HG03558 (cell line): ENCODE measurements around the gene KCNK10.
"Not testable (repeated sequence)": the region's sequence is repeated elsewhere in the genome, so short reads cannot be mapped to it uniquely, and the experiment has no call there.

Source experiments
- ATAC-seq: cut with Tn5 transposase; IDR thresholded peaks from one replicate; pipeline ENCODE4 v1.9.1; 2021; ENCODE audit warnings: moderate number of reproducible peaks; ENCODE audit not compliant: unreplicated experiment; ENCODE audit errors: extremely low read depth

The KCNK10 gene

DNA sequence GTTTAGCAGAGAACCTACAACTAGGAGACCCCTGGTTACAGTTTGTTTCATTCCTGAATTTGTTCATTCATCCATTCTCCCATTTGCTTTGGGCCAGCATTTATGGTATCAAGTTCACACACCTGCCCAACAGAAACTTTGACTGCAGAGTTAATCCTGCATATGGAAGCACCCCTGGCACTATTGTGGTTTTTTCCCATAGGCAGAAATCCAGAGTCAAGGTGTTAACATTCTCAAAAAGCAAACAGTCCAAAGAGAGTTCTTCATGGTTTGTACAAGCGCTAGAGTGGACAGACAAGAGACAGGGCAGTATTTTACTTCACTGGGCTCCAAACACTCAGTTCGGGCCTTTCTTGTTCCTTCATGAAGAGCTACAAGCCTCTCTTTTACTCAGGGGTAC, 51.9 kb downstream of the KCNK10 start:
- no peak for ATAC-seq

DNA sequence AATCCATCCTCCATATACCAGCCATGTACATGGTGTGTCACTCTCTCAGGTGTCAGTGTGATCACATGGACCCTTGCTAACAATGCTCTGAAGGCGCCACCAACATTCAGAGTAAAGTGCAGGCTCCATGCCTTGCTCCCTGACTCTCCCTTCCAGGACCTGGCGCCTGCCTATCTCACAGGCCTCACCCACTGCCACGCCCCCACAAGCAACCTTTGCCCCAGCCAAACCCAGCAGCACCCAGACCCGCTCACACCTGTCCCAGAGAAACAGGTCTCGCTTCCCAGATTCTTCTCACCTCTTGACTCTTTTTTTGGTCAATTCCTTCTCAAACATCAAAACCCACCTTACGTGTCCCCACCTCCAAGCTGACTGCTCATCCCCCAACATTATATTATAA, 52.3 kb downstream of the KCNK10 start:
- ATAC-seq, result no peak

DNA sequence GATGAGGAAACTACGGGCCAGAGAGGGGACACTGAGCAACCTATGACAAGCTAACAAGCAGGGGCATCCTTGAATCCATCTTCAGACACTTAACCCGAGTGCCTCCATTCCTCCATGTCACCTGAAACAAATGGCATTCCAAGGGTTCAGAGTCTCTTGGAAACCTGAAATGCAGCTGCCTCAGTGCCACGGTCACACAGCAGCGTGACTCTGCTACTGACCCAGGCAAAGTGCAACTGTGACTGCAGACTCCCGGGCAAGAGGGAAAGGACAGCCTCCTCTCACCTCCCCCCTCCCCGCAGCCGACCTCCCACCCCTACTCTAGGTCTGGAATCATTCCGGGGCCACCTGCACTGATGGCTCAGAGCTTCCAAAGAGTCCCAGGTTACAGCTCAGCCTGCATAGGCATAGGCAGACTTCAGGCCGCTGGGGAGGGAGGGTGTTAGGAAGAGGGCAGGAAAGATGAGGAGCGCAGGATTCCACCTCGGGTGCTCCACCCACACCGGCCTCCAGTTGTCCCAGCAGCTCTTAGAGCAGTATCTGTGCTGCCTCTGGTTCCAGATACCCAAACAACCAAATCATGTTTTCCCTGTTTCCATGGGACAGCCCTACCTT, 53.2 kb downstream of the KCNK10 start:
- no peak for ATAC-seq

DNA sequence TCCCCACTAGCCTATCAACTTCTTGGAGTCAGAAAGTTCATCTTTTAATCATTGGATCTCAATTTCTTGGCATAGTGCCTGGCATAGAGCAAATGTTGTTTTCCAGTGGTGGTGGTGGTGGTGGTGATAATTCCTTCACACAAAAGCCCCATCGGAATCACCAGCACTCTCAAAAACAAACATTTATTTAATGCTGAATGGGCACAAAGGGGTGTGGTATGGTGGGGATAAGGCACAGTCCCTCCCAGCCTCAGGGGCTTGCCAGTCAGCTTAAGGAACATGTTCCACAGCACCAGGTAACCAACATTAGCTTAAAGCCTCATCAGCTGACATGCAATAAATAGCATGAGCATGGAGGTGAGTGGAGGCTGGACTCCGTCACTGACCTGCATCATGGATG, 56.6 kb downstream of the KCNK10 start:
- no peak for ATAC-seq

DNA sequence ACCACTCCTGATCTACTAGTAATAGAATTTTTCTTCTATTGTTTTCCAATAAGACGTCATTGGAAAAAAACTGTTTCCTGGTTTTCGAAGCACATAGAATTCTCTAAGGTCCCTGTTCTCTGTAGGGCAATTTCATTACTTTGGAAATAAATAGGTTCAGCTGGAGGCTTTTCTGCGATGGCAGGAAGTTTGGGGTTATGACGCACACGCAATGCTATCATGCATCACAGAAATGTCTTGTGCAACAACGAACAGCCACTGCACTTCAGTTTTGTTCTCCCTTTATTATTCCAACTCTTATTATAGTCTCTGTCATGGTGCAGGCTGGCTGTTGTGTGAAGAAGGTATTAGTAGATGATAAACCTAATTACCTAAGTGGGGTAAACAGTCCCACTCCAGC, 59.0 kb downstream of the KCNK10 start:
- no peak for ATAC-seq

DNA sequence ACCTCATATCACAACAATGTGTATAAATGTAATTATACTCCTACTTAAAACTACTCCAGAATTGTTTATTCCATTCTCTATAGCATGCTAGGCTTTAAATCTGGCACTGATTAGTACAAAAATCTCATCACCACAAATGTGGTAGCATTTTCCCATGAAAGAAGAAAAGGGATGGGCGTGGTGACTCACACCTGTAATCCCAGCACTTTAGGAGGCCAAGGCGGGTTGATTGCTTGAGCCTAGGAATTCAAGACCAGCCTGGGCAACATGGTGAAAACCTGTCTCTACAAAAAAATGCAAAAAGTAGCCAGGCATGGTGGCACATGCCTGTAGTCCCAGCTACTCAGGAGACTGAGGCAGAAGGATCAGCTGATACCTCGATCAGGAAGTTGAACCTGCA, 61.8 kb downstream of the KCNK10 start:
- ATAC-seq, result not testable (repeated sequence)

DNA sequence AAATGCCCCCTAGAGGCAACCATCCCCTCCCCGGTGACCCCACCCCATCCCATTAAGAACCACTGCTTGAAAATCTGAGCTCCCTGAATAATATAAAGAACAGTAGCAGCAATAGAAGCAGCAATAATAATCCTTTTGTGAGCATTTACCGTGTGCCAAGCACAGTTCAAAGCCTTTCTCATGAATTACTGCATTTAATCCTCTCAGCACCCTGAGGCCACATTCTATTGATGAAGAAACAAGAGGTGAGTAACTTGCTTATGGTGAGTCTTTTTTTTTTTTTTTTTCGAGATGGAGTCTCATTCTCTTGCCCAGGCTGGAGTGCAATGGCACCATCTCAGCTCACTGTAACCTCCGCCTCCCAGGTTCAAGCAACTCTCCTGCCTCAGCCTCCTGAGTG, 65.0 kb downstream of the KCNK10 start:
- ATAC-seq, result no peak

DNA sequence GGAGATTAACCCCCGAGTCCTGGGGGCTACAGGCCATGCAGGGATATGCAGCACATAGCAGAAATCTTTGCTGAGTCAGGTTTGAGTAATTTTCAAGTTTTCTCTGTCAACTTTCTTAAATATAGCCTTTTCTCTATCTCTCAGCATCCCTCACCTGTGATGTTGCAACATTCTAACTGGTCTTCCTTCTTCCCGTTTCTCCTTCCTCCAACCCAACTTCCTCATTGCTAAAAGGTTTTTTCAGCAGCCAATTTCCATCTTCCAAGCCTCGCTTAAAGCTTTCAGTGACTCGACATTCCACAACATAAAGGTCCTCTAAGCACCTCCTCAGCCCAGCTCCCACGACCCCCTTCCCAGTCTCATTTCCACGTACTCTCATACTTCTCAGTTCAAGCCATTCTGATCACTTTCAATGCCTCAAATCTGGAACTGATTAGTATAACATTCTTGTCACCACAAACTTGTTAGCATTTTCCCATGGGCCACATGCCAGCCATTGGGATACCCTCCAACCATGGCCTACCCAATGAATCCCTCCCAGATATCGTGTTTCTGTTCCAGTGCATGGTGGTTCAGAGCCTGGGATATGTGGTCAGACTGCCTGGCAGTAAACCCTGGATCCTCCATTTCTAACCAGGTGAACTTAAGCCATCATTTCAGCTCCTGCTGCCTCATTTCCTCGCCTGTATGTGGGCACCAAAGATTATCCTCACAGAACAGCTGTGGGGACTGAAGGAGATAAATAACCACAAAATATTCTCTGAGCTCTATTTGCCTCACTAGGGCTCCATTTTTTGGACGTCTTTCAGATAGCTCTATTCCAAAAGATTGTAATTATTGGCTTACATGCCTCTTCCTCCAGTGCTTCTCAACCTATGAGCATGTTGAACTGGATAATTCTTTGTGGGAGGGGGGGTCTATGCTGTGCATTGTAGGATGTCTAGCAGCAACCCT, 65.8 kb downstream of the KCNK10 start:
- no peak for ATAC-seq

DNA sequence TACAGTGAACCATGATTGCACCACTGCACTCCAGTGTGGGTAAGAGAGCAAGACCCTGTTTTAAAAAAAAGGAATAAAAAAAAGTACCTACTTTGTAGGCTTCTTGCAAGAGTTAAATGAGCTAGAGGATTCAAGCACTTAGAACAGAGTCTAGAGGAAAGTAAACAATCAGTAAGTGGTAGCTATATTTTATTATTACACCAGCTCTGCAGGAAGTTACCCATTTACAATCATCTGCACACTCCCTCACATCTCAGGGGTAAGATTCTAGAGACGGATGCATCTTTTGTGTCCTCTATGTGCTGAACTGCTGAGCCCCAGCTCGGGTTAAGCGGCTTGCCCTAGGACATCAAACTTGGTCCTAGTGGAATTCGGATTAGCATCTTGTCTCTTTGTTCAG, 67.3 kb downstream of the KCNK10 start:
- ATAC-seq, result no peak

DNA sequence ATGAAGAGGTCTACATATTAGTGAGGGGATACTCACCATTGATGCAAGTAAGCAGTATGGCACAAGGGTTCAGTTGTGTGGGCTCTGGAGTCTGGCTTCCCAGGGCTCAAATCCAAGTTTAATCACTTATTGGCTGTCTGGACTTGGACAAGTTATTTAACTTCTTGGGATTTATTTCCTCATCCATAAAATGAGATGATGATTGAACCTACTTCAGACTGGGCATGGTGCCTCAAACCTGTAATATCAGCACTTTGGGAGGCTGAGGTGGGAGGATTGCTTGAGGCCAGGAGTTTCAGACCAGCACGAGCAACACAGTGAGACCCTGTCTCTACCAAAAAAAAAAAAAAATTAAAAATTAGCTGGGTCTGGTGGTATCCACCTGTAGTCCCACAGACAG, 67.9 kb downstream of the KCNK10 start:
- ATAC-seq, result no peak

DNA sequence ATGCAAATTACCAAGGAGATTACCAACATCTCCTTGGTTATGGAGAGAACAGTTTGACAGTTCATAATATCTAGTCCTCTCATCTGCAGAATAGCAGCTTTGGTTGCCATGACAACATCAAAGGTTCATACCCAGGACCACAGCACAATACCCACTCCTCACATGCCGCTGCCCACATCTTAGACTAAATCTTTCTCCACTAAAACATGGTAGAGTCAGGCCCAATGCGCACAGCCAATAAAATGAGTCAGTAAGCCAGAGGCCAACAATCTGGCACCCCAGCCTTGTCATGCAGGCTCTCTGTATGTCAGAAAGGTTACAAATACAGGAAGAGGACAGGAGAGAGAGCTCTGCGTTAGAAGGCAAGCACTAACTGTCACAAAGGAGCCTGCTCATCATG, 70.6 kb downstream of the KCNK10 start:
- no peak for ATAC-seq

DNA sequence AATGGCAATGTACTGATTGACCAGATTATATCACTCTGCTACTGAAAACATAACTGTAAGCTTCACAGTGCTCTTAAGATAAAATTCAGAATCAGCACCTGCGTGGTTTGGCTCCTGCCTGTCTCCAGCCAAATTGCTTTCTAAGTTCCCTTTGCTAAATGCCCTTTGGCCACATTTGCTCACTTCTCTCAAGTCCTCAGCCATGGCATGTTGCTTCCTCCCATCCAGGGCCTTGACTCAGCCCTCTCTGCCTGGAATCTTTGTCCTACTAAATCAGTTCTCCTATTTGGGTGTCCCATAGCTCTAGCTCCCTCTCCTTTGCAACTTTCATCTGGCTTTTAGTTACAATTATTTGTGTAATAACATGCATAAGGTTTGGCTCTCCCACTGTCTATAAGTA, 71.4 kb downstream of the KCNK10 start:
- ATAC-seq, result no peak

DNA sequence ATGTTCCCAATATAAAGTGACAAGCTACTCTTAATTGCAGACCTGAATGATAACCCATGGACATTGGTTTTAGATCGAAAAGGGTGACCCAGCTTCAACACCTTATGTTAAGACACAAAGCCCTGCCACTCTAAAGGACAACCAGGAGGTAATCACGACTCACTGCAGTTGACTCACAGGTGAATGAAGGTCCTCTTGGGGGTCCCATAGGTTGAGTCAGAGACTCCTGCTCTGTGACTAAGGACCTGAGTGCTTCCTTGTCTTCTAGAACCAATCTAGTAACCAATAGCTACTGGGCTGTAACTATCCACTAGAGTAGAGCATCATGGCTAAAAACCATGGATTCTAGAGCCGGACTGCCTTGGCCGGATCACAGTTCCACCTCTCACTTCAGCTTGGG, 73.8 kb downstream of the KCNK10 start:
- ATAC-seq, result no peak

DNA sequence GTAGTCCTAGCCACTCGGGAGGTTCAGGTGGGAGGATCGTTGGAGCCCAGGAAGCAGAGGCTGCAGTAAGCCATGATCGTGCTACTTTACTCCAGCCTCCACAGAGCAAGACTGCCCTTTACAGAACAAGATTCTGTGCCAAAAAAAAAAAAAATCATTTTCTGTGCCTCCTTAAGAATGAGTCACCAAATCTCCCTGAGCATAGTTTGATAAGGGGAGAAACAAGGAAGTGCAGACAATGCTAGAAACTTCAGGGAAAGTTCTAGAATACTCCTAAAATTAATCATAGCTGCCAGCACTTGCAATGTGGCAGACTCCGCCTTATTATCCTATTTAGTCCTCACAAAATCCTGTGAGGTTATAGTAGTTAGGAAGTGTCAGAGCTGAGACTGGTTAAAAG, 74.5 kb downstream of the KCNK10 start:
- no peak for ATAC-seq

DNA sequence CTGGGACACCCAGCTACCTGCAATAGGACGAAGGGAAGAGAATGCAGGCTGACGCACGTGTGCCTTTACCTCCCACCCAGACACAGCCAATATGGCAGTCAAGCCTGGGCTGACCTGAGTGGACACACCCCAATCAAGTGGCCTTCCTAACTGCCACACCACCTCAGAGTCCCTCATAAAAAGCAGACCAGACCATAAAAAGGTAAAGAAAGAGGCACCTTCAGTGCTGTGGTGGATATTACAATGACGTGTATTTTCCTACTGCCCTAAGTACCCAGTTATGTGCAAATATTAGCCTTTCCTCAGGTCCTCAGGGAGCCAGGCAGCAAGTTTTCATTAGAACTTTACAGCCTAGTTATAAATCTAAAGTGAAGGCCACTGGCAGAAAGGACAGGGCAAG, 75.8 kb downstream of the KCNK10 start:
- no peak for ATAC-seq

DNA sequence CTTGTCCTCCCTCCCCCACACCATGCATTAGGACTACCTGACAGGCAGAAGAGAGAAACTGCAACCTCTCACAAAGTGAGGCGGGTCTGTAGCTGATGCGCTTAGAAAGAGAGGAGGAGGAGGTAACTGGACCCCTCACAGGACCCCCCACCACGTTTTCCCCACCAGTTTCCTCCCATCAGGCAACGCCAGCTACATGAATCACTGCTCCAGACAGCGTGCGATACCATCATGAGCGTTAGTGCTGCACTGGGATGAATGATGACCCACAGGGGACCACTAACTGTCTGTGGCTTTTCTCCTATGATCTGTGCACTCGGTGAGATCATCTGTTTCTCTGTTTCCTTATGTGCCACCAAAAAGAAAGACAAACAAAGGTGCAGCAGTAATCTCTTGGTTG, 77.7 kb downstream of the KCNK10 start:
- no peak for ATAC-seq

DNA sequence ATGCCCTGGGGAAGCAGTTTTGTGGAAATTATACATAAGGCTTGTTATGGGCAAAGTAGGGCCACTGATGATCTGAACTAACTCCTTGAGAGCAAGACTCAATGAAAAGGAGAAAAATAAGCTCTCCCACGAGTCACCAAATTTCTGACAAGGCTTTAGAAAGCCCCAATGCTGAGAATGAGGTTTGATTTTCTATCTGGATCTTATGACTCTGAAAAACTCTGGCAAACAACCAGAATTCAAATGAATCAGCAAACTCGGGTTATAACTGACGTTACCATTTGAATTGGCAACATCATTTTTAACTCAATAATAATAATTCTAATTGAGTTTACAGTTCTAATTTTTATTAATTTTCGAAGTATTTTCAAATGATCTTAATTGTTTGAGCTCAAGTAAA, 79.1 kb downstream of the KCNK10 start:
- no peak for ATAC-seq

DNA sequence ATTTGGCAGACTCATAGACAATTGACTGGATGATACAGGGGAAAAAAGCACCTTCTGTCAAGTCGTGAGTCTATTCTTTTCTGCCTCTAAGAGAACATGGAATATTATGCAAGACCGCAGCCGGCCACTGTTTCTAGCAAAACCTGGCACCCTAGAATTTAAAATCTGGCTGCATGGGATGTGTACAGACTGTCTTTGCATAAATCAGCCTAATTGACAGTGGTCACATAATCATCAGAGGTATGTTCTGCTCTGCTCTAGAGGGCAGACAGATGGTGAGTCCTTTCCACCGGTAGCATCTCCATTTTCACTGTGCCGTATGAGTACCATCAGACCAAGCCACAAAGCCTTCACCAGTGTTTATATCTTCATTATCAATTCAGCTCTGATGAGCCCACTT, 80.6 kb downstream of the KCNK10 start:
- ATAC-seq, result no peak

DNA sequence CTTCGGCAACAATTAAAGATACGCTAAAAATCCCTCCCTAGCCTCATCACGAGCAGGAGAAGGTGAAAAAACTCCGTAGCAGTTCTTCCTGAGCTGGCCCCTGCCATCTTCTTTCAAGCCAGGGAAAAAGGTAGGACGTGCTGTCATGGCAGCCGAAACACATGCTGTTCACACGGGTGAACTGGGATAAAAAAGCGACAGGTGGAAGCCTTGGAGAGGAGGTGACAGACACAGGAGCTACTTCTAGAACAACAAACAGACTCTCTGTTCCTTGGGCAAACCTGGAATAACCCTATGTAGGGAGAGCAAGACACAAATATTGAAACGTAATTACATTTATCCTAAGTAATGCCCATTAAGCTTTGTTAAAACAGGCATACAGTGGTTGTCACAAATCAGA, 81.3 kb downstream of the KCNK10 start:
- ATAC-seq, result no peak

DNA sequence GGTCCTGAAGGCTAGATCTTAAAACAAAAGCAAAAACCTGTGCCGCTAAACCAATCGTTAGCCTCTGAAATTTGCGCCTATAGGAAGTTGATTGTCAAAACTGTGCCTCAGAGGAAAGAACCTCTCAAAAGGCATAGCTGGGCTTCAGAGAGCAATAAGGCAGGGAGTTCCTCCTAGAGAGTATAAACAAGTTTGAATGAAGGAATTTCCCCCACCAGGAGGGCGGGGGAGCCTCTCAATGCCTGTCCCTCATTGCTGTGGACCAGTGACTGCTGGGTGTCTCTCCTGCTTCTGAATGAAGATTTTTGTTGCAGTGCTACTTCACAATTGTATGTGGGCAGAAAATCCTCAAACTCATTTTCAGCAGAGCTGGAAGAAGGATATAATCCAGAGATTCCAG, 88.6 kb downstream of the KCNK10 start:
- no peak for ATAC-seq

DNA sequence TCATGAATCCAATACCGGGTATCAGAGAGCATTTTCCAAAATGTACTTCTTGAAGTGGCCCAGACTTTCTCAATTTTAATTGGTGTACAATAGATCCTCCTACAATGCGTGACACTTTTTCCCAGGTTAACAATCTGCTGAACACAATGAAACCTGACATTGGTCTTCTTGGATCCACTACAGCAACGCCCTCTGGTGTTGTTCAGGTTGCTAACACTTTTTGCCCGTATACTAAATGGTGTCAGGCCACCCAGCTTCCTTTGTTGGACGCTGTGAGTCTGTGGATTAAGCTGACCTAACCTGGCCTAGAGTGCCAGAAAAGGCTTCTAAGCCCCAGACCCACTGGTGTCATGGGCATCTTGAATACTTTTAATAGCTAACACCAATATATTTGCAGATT, 89.2 kb downstream of the KCNK10 start:
- no peak for ATAC-seq

DNA sequence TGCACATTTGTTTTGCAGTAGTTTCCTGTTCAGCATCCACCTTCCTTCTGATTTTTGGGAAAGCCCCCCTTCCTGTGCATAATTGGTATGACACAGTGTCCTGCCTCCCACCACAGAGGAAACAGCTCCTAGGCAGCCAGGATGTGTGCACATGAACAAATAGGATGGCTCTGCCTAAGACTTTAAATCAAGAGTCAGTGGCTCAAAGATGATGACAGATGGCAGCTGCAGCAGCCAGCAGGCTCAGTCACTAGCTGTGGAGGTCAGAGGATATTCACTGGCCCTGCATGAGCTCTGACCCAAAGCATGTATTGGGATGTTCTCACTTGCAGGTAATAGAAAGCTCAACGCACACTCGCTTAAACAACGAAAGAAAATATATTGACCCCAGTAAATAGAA, 90.3 kb downstream of the KCNK10 start:
- no peak for ATAC-seq
